Hindlimb muscle (tissue), 1 donor: ENCODE results near the gene ATRAID. TPM values are rescaled to one million over a fixed set of nuclear protein-coding genes. Genes with fewer than 3 reads are reported as not detected.

Source experiments
- DNase-seq: peaks from one replicate; pipeline ENCODE4 v3.0.0-alpha.2; 2013
- polyA plus RNA-seq: library from polyadenylated mRNA; unstranded; fragments of 120-200 nt; gene quantifications from one replicate; pipeline ENCODE4 v1.2.1, GENCODE V29; 2013; ENCODE audit not compliant: insufficient read length

ATRAID gene
- polyA plus RNA-seq, 1 donor: 83.7 TPM

- no peak for DNase-seq
Measured at GRCh38 chr2:27220091-27220490, 8.2 kb downstream of the ATRAID start.

GRCh38 chr2:27221166-27221565 lies 9.3 kb downstream of the ATRAID start:
- DNase-seq: no peak

GRCh38 chr2:27222407-27222806 lies 10.6 kb downstream of the ATRAID start:
- no peak for DNase-seq

- DNase-seq: no peak
Measured at GRCh38 chr2:27223416-27223815, 11.6 kb downstream of the ATRAID start.

GRCh38 chr2:27225526-27225925 lies 13.7 kb downstream of the ATRAID start:
- DNase-seq: no peak

- DNase-seq: no peak
Measured at GRCh38 chr2:27227501-27227900, 15.7 kb downstream of the ATRAID start.

GRCh38 chr2:27231921-27232320 lies 20.1 kb downstream of the ATRAID start:
- no peak for DNase-seq

- DNase-seq: no peak
Measured at GRCh38 chr2:27233341-27233740, 21.5 kb downstream of the ATRAID start.

- DNase-seq: no peak
Measured at GRCh38 chr2:27236136-27236535, 24.3 kb downstream of the ATRAID start.

GRCh38 chr2:27236626-27237025 lies 24.8 kb downstream of the ATRAID start:
- DNase-seq: no peak

GRCh38 chr2:27237341-27237945 lies 25.6 kb downstream of the ATRAID start:
- no peak for DNase-seq

- DNase-seq: no peak
Measured at GRCh38 chr2:27238976-27239375, 27.1 kb downstream of the ATRAID start.

GRCh38 chr2:27240406-27240805 lies 28.6 kb downstream of the ATRAID start:
- DNase-seq: no peak

GRCh38 chr2:27241761-27242613 lies 30.1 kb downstream of the ATRAID start:
- no peak for DNase-seq

- DNase-seq: no peak
Measured at GRCh38 chr2:27242614-27242951, 30.7 kb downstream of the ATRAID start.

- no peak for DNase-seq
Measured at GRCh38 chr2:27243391-27244130, 31.7 kb downstream of the ATRAID start.

GRCh38 chr2:27245116-27245515 lies 33.3 kb downstream of the ATRAID start:
- no peak for DNase-seq

GRCh38 chr2:27245626-27246025 lies 33.8 kb downstream of the ATRAID start:
- peak; percentile 47 for DNase-seq

GRCh38 chr2:27247893-27248292 lies 36.1 kb downstream of the ATRAID start:
- DNase-seq: no peak

GRCh38 chr2:27249159-27249890 lies 37.5 kb downstream of the ATRAID start:
- no peak for DNase-seq

GRCh38 chr2:27249891-27250651 lies 38.2 kb downstream of the ATRAID start:
- DNase-seq: no peak
